B cell (primary cell): Measurements from ENCODE around the gene RNF38.

Experiments used
- CTCF ChIP-seq: fragments of 200-600 bp; IDR thresholded peaks from one replicate; pipeline ENCODE4 v1.8.0; 2022; ENCODE audit warnings: antibody characterized with exemption, mild to moderate bottlenecking
- EZH2 ChIP-seq: IDR thresholded peaks from 2 replicates; pipeline ENCODE4 v1.6.1; 2012; ENCODE audit warnings: borderline replicate concordance, low read depth, mild to moderate bottlenecking, moderate library complexity, low read length; ENCODE audit not compliant: insufficient read depth, poor library complexity, severe bottlenecking

GRCh38 chr9:36358486-36358885 is 41.6 kb downstream of the RNF38 start:
- no peak for TF ChIP-seq CTCF
- no peak for TF ChIP-seq EZH2
